HUES6 (cell line): Measurements from ENCODE around the gene BCHE.

Source experiments
- H3K27ac ChIP-seq: 2 replicates; pipeline ENCODE4 v1.7.0; 2013; ENCODE audit warnings: low read depth, mild to moderate bottlenecking, low read length, inconsistent platforms
- H3K27me3 ChIP-seq: 2 replicates; pipeline ENCODE4 v1.6.1; 2013; ENCODE audit warnings: low read length; ENCODE audit not compliant: control insufficient read depth, insufficient read depth
- H3K36me3 ChIP-seq: 2 replicates; pipeline ENCODE4 v1.6.1; 2013; ENCODE audit warnings: low read length; ENCODE audit not compliant: control insufficient read depth, insufficient read depth
- H3K4me1 ChIP-seq: 2 replicates; pipeline ENCODE4 v1.6.1; 2013; ENCODE audit warnings: low read length; ENCODE audit not compliant: control insufficient read depth, insufficient read depth
- H3K4me3 ChIP-seq: 2 replicates; pipeline ENCODE4 v1.5.1; 2013; ENCODE audit warnings: low read depth, low read length
- H3K9ac ChIP-seq: one replicate; pipeline ENCODE4 v1.6.1; 2013; ENCODE audit warnings: mild to moderate bottlenecking, low read length
- H3K9me3 ChIP-seq: 2 replicates; pipeline ENCODE4 v1.6.1; 2013; ENCODE audit warnings: low read depth, low read length; ENCODE audit not compliant: control insufficient read depth, insufficient read depth

The BCHE gene

DNA sequence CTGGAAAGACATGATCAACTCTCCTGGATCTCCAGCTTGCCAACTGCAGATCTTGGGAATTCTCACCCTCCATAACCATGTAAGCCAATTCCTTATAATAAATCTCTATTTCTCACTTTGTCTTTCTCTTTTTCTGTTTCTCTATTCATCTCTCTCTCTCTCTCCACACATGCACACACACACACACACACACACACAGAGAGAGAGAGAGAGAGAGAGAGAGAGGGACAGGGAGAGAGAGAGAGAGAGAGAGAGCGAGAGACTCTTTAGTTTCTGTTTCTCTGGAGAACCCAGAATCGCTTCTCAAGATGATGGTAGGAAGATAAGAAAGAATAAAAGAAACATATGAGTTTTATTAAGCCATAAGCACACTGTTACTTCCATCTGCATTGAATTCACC lies 111.9 kb downstream of the BCHE start:
- H3K27me3 ChIP-seq: no peaks in the 10 kb centered on the region
- H3K9ac ChIP-seq: no peak overlapping the region
- no peak overlapping the region for H3K27ac ChIP-seq
- H3K4me3 ChIP-seq: no peak overlapping the region
- no peaks in the 10 kb centered on the region for H3K4me1 ChIP-seq
- H3K9me3 ChIP-seq: peaks cover 3% of the 10 kb centered on the region; the same call in 1 of the 2 replicates
- no peaks in the 10 kb centered on the region for H3K36me3 ChIP-seq
